Lung (tissue), 12 donors: ENCODE results near the gene SCARB1. TPM values are rescaled to one million over a fixed set of nuclear protein-coding genes. Genes with fewer than 3 reads are reported as not detected.

Experiments used
- ATAC-seq: fragments of 200-7000 bp; cut with Tn5 transposase; one replicate; pipeline ENCODE4 v1.9.1; 2020; ENCODE audit warnings: moderate number of reproducible peaks; ENCODE audit not compliant: insufficient read depth, low FRiP score
- DNase-seq, 3 donors: peaks; one replicate each; pipeline ENCODE4 v3.0.0-alpha.2; 2013 to 2017
- H3K27ac ChIP-seq, 2 donors: one replicate each; pipeline ENCODE4 v1.5.1; 2013; ENCODE audit warnings: mild to moderate bottlenecking in 2 of 2, moderate library complexity in 2 of 2, control low read depth in 1 of 2, inconsistent platforms in 1 of 2, low read depth in 1 of 2, low read length in 1 of 2
- H3K27me3 ChIP-seq, 3 donors: one replicate each; pipeline ENCODE4 v1.5.1; 2013; ENCODE audit warnings: low read length in 2 of 3; ENCODE audit not compliant: control insufficient read depth in 3 of 3, insufficient read depth in 3 of 3
- H3K36me3 ChIP-seq, 4 donors: one replicate each; pipeline ENCODE4 v1.5.1; 2013; ENCODE audit warnings: low read length in 4 of 4, mild to moderate bottlenecking in 1 of 4, moderate library complexity in 1 of 4; ENCODE audit not compliant: control insufficient read depth in 4 of 4, insufficient read depth in 4 of 4
- H3K4me1 ChIP-seq, 5 donors: one replicate each; pipeline ENCODE4 v1.5.1; 2013; ENCODE audit warnings: low read length in 5 of 5, mild to moderate bottlenecking in 2 of 5, moderate library complexity in 1 of 5; ENCODE audit not compliant: control insufficient read depth in 5 of 5, insufficient read depth in 5 of 5
- H3K4me3 ChIP-seq: one replicate; pipeline ENCODE4 v1.5.1; 2013; ENCODE audit warnings: mild to moderate bottlenecking, control low read depth, moderate library complexity
- H3K9ac ChIP-seq, 2 donors: one replicate each; pipeline ENCODE4 v1.5.1; 2013; ENCODE audit warnings: low read length in 2 of 2, control low read depth in 1 of 2; ENCODE audit not compliant: insufficient read depth in 1 of 2
- H3K9me3 ChIP-seq, 4 donors: one replicate each; pipeline ENCODE4 v1.5.1; 2013; ENCODE audit warnings: low read length in 3 of 4, mild to moderate bottlenecking in 1 of 4, moderate library complexity in 1 of 4; ENCODE audit not compliant: control insufficient read depth in 4 of 4, insufficient read depth in 3 of 4
- CTCF ChIP-seq: IDR thresholded peaks from 2 replicates; pipeline ENCODE4 v1.5.1; 2012; ENCODE audit warnings: mild to moderate bottlenecking; ENCODE audit errors: control extremely low read depth, extremely low read depth
- WGBS, 2 donors: extraction: QIAGEN DNeasy Blood & Tissue Kit; methylation state at CpG; one replicate each; pipeline ENCODE4 v1.1.7; 2013; 5-methylcytosine and 5-hydroxymethylcytosine counted together
- polyA plus RNA-seq, 2 donors: library from polyadenylated mRNA; stranded (reverse); fragments of 200-250 nt; gene quantifications; one replicate each; pipeline ENCODE4 v1.2.1, GENCODE V29; 2013
- total RNA-seq, 2 donors: library from RNA; depleted of rRNA in 1 of 2; stranded (reverse); fragments of >200 nt in 1 of 2; gene quantifications; one replicate each; pipeline ENCODE4 v1.2.1, GENCODE V29; 2014 to 2021
- donor health status: control.
- donor health status: control.
- donor health status: Bipolar disorder and iron deficiency.
- donor health status: healthy.
- donor health status: DM: yes; HTN: yes; CAD: no.

Gene SCARB1
- total and polyA plus RNA-seq, 4 donors, result 11.9 to 31.3 (median 28.8) TPM

DNA sequence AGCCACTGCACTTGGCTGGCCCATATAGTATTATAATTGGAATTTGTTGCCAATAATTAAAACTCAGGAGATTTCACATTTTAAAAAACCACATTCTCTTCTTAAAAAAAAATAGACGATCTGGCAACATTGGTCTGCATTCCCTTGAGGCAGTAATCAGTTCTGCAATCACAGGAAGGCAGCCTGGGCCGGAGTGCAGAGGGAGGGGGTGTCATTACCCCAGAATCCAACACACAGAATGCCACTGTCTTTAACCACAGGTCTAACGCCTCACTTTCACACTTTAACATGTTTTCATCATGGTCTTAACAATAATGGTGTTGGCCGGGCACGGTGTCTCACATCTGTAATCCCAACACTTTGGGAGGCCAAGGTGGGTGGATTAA lies 100.1 kb downstream of the SCARB1 start:
- H3K9ac ChIP-seq, result no peak overlapping the region
- ATAC-seq, result no peak
- no peaks in the 10 kb centered on the region for H3K36me3 ChIP-seq
- peaks cover 0 to 7% (median 3%) of the 10 kb centered on the region in 4 donors for H3K9me3 ChIP-seq
- no peak overlapping the region for H3K4me3 ChIP-seq
- DNase-seq, result no peak
- WGBS, 2 donors, result 44 to 62% methylated on average over 5 of the region's 5 CpGs
- no peak overlapping the region for H3K27ac ChIP-seq
- no peaks in the 10 kb centered on the region for H3K27me3 ChIP-seq
- no peak for TF ChIP-seq CTCF
- peaks cover 2 to 46% (median 12%) of the 10 kb centered on the region in 5 donors for H3K4me1 ChIP-seq

GRCh38 chr12:124762791-124763593 lies 100.7 kb downstream of the SCARB1 start:
- H3K4me1 ChIP-seq, result peaks cover 2 to 52% (median 12%) of the 10 kb centered on the region in 5 donors
- 69 to 71% methylated on average over 13 of the region's 13 CpGs for WGBS, 2 donors

GRCh38 chr12:124762384-124762783 lies 101.3 kb downstream of the SCARB1 start:
- Histone ChIP-seq H3K9ac (no peak overlapping the region), H3K36me3 (no peaks in the 10 kb centered on the region), H3K9me3 (peaks cover 0 to 9% (median 3%) of the 10 kb centered on the region in 4 donors), H3K4me3 (no peak overlapping the region), H3K4me1 (peaks cover 2 to 52% (median 12%) of the 10 kb centered on the region in 5 donors), H3K27me3 (no peaks in the 10 kb centered on the region), H3K27ac (no peak overlapping the region)
- ATAC-seq (no peak), DNase-seq (no peak)
- 88 to 92% methylated on average over 8 of the region's 8 CpGs for WGBS, 2 donors
- no peak for TF ChIP-seq CTCF

More at GRCh38 chr12:124762791-124763593, 100.7 kb downstream of the SCARB1 start:
- no peaks in the 10 kb centered on the region for H3K27me3 ChIP-seq
- no peaks in the 10 kb centered on the region for H3K36me3 ChIP-seq
- TF ChIP-seq CTCF, result no peak
- no peak overlapping the region for H3K9ac ChIP-seq
- H3K4me3 ChIP-seq, result no peak overlapping the region
- DNase-seq (no peak), ATAC-seq (no peak)
- no peak overlapping the region for H3K27ac ChIP-seq
- H3K9me3 ChIP-seq, result peaks cover 0 to 7% (median 3%) of the 10 kb centered on the region in 4 donors
